ENCODE results near the gene LARGE2. TPM values are rescaled to one million over a fixed set of nuclear protein-coding genes. Genes with fewer than 3 reads are reported as not detected.

The LARGE2 gene
- total RNA-seq, 6 donors from 2014 or later = 4.3 to 10.6 (median 7.1) TPM

DNA sequence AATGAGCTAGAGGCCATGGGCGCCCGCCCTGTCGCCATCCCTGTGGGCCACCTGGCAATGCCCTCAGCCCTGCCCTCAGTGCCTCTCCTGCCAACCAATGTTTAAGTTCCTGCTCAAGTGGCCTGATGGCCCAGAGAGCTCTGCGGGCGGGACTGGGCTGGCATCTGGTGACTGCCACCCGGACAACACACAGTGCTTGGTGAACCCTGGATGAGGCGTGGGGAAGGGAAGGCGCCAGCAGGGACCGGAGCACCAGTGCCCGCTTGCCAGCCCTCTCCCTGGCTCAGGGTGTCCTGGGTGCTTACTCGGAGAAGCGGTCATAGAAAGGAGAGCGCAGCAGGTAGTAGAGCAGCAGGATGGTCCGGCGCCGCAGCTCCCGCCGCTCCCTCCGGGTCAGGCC is 8.9 kb upstream of the LARGE2 start:
- WGBS, 2 donors = 97% methylated on average over 13 to 18 of the region's 19 CpGs
- no peak overlapping the region for H3K4me3 ChIP-seq
- TF ChIP-seq, protein P1, sequence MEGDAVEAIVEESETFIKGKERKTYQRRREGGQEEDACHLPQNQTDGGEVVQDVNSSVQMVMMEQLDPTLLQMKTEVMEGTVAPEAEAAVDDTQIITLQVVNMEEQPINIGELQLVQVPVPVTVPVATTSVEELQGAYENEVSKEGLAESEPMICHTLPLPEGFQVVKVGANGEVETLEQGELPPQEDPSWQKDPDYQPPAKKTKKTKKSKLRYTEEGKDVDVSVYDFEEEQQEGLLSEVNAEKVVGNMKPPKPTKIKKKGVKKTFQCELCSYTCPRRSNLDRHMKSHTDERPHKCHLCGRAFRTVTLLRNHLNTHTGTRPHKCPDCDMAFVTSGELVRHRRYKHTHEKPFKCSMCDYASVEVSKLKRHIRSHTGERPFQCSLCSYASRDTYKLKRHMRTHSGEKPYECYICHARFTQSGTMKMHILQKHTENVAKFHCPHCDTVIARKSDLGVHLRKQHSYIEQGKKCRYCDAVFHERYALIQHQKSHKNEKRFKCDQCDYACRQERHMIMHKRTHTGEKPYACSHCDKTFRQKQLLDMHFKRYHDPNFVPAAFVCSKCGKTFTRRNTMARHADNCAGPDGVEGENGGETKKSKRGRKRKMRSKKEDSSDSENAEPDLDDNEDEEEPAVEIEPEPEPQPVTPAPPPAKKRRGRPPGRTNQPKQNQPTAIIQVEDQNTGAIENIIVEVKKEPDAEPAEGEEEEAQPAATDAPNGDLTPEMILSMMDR (IDR thresholded peaks at IDR 0.05) = no peak
- TF ChIP-seq POLR2A (IDR thresholded peaks at IDR 0.05) = no peak
- no peak for TF ChIP-seq POLR2AphosphoS5 (IDR thresholded peaks at IDR 0.05)
- TF ChIP-seq EP300 (IDR thresholded peaks at IDR 0.05) = no peak

DNA sequence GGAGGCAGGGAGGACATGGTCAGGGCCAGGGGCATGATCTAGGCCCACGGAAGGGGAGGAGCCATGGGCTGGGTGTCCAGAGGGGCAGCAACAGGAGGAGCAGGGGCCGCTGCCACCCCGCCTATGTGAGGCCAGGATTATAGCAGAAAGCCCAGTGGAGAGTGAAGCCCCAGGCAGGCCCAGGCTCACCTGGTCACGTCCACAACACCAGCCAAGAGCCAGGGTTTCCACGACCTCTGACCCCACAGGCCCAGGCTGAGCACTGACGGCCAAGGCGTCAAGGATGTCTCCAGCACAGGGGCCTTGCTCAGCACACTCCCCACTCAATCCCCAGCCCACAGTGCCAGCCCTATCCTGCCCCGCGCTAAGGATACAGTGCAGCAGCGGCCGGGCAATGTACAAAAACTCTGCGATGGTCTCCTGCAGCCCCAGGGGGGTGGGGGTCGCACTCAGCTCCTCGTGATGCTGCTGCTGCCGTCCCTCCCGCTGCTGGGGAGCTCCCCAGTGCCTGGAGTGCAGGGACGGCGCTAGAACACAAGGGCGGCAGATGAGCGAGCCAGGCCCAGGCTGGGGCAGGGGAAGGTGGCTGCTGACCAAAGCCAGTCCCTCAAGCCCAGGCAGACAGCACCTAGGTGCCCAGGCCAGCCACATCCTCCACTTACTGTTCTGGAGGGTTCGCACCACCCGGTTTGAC is 8.4 kb upstream of the LARGE2 start:
- Histone ChIP-seq H3K4me1 (peaks cover 16 to 23% (median 18%) of the 10 kb centered on the region in 4 donors), H3K4me3 (no peak overlapping the region), H3K9me3 (no peaks in the 10 kb centered on the region), H3K36me3 (peaks cover 20 to 69% (median 60%) of the 10 kb centered on the region in 4 donors), H3K27ac (no peak overlapping the region), H3K27me3 (no peaks in the 10 kb centered on the region)
- TF ChIP-seq POLR2A (IDR thresholded peaks at IDR 0.05) = no peak
- TF ChIP-seq, protein P1 (IDR thresholded peaks at IDR 0.05) = no peak
- no peak for TF ChIP-seq EP300 (IDR thresholded peaks at IDR 0.05)
- no peak for TF ChIP-seq POLR2AphosphoS5 (IDR thresholded peaks at IDR 0.05)
- WGBS, 2 donors = 82 to 90% methylated on average over 10 to 22 of the region's 22 CpGs
- DNase-seq (no peak), ATAC-seq (ENCODE audit: low FRiP score in 2 of 2) (no peak)

More for the DNA sequence above, 8.9 kb upstream of the LARGE2 start:
- DNase-seq (peak in 1 of 2 donors; percentile 70), ATAC-seq (ENCODE audit: low FRiP score in 2 of 2) (no peak)
- peaks cover 12 to 18% (median 16%) of the 10 kb centered on the region in 4 donors for H3K4me1 ChIP-seq
- H3K36me3 ChIP-seq = peaks cover 20 to 72% (median 62%) of the 10 kb centered on the region in 4 donors
- H3K27me3 ChIP-seq = no peaks in the 10 kb centered on the region
- H3K9me3 ChIP-seq = no peaks in the 10 kb centered on the region
- H3K27ac ChIP-seq = no peak overlapping the region

DNA sequence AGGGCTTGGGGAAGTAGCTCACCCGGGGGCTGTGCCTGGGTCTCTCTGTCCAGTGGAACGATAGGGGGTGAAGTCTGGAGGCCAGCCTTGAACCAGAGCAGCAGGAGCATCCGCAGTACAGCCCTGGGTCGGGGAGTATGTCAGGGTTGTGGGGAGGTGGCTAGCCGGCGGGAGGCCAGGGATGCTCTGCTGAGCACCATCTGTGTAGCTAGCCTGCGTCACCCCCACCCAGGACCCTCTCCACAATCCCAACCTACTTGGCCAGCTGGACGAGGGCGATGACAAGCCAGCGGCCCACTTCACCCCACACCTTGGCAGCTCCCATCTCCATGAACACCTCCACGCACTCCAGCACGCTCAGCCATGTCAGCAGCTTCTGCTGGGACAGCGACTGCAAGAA is 7.0 kb upstream of the LARGE2 start:
- peaks cover 20 to 56% (median 47%) of the 10 kb centered on the region in 4 donors for H3K36me3 ChIP-seq
- H3K27ac ChIP-seq = no peak overlapping the region
- no peaks in the 10 kb centered on the region for H3K27me3 ChIP-seq
- no peak overlapping the region for H3K4me3 ChIP-seq
- WGBS, 2 donors = 82 to 85% methylated on average over 13 of the region's 13 CpGs
- no peak for DNase-seq
- H3K9me3 ChIP-seq = no peaks in the 10 kb centered on the region
- TF ChIP-seq, protein P1 (IDR thresholded peaks at IDR 0.05) = no peak
- no peak for TF ChIP-seq POLR2AphosphoS5 (IDR thresholded peaks at IDR 0.05)
- no peak for TF ChIP-seq EP300 (IDR thresholded peaks at IDR 0.05)
- TF ChIP-seq POLR2A (IDR thresholded peaks at IDR 0.05) = no peak
- no peak for ATAC-seq (ENCODE audit: low FRiP score in 2 of 2)
- H3K4me1 ChIP-seq = peaks cover 16 to 26% (median 21%) of the 10 kb centered on the region in 4 donors

DNA sequence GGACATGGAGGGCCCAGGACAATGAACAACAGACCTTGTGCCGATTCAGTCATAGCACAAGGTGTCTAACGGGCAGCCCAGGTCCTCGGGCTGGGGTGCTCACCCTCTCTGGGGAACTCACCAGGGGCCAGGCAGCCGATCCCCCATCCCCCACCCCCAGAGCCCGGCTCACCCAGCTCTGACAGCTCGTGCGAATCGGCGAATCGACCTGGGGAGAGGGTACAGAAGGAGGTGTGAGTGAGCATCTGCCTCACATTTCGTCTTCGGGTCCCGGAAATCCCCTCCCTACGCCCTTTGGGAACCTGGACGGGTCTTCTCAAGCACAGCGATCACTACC is 5.2 kb upstream of the LARGE2 start:
- TF ChIP-seq, protein P1 (IDR thresholded peaks at IDR 0.05) = no peak
- TF ChIP-seq POLR2AphosphoS5 (IDR thresholded peaks at IDR 0.05) (no peak), POLR2A (IDR thresholded peaks at IDR 0.05) (no peak), EP300 (IDR thresholded peaks at IDR 0.05) (no peak)
- Histone ChIP-seq H3K4me1 (peaks cover 20 to 40% (median 30%) of the 10 kb centered on the region in 4 donors), H3K4me3 (peak overlapping the region; percentile 73 to 96 (median 89)), H3K9me3 (no peaks in the 10 kb centered on the region), H3K36me3 (peaks cover 20 to 38% (median 29%) of the 10 kb centered on the region in 4 donors), H3K27ac (peak overlapping the region; percentile 88 to 93 (median 92)), H3K27me3 (peaks cover 0 to 10% (median 5%) of the 10 kb centered on the region in 4 donors)
- peak in 1 of 2 donors; percentile 66 for DNase-seq
- no peak for ATAC-seq (ENCODE audit: low FRiP score in 2 of 2)
- 0 to 4% methylated on average over 6 to 16 of the region's 16 CpGs for WGBS, 2 donors
